Measurements from ENCODE around the gene FRMPD4. TPM values are rescaled to one million over a fixed set of nuclear protein-coding genes. Genes with fewer than 3 reads are reported as not detected.

The FRMPD4 gene
- total RNA-seq, 1 experiment from 2014 or later = 0.24 TPM

GRCh38 chrX:12581546-12581945, 443.3 kb downstream of the FRMPD4 start:
- no peaks in the 10 kb centered on the region for H3K27me3 ChIP-seq (ENCODE audit: insufficient read depth, low read length)
- H2BK5ac ChIP-seq (ENCODE audit: insufficient read length, low read length) = no peak overlapping the region
- H4K20me1 ChIP-seq (ENCODE audit: control insufficient read depth, insufficient read depth, insufficient read length) = no peaks in the 10 kb centered on the region
- Mint-ChIP-seq H3K9me3 (peaks cover 46 to 52% of the 10 kb centered on the region in 2 experiments), H3K27me3 (ENCODE audit: low read depth) (peaks cover 2% of the 10 kb centered on the region; the same call in 1 of the 2 replicates), H3K4me3 (no peak overlapping the region), H3K27ac (no peak overlapping the region), H3K36me3 (ENCODE audit: insufficient read depth in 1 of 3, low read depth in 3 of 3) (peaks cover 0 to 9% (median 3%) of the 10 kb centered on the region in 3 experiments; a peak in 4 of 7 replicates), H3K4me1 (no peaks in the 10 kb centered on the region)
- H3K18ac ChIP-seq (ENCODE audit: insufficient read length, low read depth, low read length) = no peak overlapping the region
- no peak for TF ChIP-seq CTCF (conservative IDR thresholded peaks at IDR 0.05)
- H3K27ac ChIP-seq (ENCODE audit: insufficient read length, low read depth, low read length) = no peak overlapping the region
- no peak overlapping the region for H3K56ac ChIP-seq (ENCODE audit: insufficient read length, low read depth, low read length)
- H3K79me1 ChIP-seq (ENCODE audit: insufficient read depth, low read depth, low read length, poor library complexity, severe bottlenecking) = no peaks in the 10 kb centered on the region
- H3T11ph ChIP-seq (ENCODE audit: low read length) = no peak overlapping the region
- H4K5ac ChIP-seq (ENCODE audit: insufficient read length, low read depth, low read length) = no peak overlapping the region
- H3K4ac ChIP-seq (ENCODE audit: low read depth, low read length) = no peak overlapping the region
- H2AFZ ChIP-seq (ENCODE audit: low read length) = no peak overlapping the region
- no CpG with 5 or more reads among the region's 4 CpGs for WGBS (ENCODE audit: extremely low coverage, insufficient read length, low lambda C conversion rate)
- H3K9ac ChIP-seq (ENCODE audit: extremely low read depth, insufficient read length, low read length) = no peak overlapping the region
- no peak overlapping the region for H4K91ac ChIP-seq (ENCODE audit: insufficient read length, low read depth, low read length)
- H2BK20ac ChIP-seq (ENCODE audit: low read depth, low read length, poor library complexity, severe bottlenecking) = no peak overlapping the region
- no peak for DNase-seq
- H3K4me1 ChIP-seq (ENCODE audit: insufficient read depth, low read length) = no peaks in the 10 kb centered on the region
- no peak overlapping the region for H2BK12ac ChIP-seq (ENCODE audit: insufficient read length, low read depth, low read length)
- no peaks in the 10 kb centered on the region for H3K9me3 ChIP-seq (ENCODE audit: control insufficient read depth, low read depth, low read length)
- H3K23ac ChIP-seq (ENCODE audit: insufficient read length, low read depth, low read length) = no peak overlapping the region
- H3K14ac ChIP-seq (ENCODE audit: insufficient read depth, low read length) = no peak overlapping the region
- no peak overlapping the region for H2AK5ac ChIP-seq (ENCODE audit: insufficient read length, low read length)
- H2BK120ac ChIP-seq (ENCODE audit: low read depth, low read length, poor library complexity, severe bottlenecking) = no peak overlapping the region
- H3K4me2 ChIP-seq (ENCODE audit: insufficient read depth, insufficient read length, low read length) = no peak overlapping the region
- H3K23me2 ChIP-seq (ENCODE audit: insufficient read length, low read depth, low read length, poor library complexity, severe bottlenecking) = no peaks in the 10 kb centered on the region
- no peaks in the 10 kb centered on the region for H3K79me2 ChIP-seq (ENCODE audit: insufficient read depth, low read length)
- no peak overlapping the region for H2BK15ac ChIP-seq (ENCODE audit: low read depth, low read length)
- no peak overlapping the region for H4K8ac ChIP-seq (replicated peaks; ENCODE audit: insufficient read length, low read depth, low read length)

Data from H9 (cell line).